ENCODE data around the gene SSC5D. TPM values are rescaled to one million over a fixed set of nuclear protein-coding genes. Genes with fewer than 3 reads are reported as not detected.

SSC5D gene
- total and polyA plus RNA-seq, 2 experiments from 2014 or later, result 0.23 to 0.69 TPM

DNA sequence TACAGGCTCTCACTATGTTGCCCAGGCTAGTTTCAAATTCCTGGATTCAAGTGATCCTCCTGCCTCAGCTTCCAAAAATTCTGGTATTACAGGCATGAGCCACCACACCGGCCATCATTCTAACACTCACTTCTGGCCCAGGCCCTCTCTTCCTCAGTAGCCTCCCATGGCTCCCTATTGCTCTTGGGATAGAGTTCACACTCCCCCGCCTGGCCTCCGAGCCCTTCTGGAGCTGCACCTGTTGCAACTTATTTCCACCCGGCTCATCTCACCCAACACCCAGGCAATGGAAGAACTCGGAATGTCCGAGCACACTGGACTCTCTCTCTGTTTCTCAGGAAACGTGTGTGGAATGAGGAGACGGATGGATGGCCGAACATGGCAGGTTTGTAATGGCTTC is 66.1 kb downstream of the SSC5D start (continued):
- TF ChIP-seq, protein P1, sequence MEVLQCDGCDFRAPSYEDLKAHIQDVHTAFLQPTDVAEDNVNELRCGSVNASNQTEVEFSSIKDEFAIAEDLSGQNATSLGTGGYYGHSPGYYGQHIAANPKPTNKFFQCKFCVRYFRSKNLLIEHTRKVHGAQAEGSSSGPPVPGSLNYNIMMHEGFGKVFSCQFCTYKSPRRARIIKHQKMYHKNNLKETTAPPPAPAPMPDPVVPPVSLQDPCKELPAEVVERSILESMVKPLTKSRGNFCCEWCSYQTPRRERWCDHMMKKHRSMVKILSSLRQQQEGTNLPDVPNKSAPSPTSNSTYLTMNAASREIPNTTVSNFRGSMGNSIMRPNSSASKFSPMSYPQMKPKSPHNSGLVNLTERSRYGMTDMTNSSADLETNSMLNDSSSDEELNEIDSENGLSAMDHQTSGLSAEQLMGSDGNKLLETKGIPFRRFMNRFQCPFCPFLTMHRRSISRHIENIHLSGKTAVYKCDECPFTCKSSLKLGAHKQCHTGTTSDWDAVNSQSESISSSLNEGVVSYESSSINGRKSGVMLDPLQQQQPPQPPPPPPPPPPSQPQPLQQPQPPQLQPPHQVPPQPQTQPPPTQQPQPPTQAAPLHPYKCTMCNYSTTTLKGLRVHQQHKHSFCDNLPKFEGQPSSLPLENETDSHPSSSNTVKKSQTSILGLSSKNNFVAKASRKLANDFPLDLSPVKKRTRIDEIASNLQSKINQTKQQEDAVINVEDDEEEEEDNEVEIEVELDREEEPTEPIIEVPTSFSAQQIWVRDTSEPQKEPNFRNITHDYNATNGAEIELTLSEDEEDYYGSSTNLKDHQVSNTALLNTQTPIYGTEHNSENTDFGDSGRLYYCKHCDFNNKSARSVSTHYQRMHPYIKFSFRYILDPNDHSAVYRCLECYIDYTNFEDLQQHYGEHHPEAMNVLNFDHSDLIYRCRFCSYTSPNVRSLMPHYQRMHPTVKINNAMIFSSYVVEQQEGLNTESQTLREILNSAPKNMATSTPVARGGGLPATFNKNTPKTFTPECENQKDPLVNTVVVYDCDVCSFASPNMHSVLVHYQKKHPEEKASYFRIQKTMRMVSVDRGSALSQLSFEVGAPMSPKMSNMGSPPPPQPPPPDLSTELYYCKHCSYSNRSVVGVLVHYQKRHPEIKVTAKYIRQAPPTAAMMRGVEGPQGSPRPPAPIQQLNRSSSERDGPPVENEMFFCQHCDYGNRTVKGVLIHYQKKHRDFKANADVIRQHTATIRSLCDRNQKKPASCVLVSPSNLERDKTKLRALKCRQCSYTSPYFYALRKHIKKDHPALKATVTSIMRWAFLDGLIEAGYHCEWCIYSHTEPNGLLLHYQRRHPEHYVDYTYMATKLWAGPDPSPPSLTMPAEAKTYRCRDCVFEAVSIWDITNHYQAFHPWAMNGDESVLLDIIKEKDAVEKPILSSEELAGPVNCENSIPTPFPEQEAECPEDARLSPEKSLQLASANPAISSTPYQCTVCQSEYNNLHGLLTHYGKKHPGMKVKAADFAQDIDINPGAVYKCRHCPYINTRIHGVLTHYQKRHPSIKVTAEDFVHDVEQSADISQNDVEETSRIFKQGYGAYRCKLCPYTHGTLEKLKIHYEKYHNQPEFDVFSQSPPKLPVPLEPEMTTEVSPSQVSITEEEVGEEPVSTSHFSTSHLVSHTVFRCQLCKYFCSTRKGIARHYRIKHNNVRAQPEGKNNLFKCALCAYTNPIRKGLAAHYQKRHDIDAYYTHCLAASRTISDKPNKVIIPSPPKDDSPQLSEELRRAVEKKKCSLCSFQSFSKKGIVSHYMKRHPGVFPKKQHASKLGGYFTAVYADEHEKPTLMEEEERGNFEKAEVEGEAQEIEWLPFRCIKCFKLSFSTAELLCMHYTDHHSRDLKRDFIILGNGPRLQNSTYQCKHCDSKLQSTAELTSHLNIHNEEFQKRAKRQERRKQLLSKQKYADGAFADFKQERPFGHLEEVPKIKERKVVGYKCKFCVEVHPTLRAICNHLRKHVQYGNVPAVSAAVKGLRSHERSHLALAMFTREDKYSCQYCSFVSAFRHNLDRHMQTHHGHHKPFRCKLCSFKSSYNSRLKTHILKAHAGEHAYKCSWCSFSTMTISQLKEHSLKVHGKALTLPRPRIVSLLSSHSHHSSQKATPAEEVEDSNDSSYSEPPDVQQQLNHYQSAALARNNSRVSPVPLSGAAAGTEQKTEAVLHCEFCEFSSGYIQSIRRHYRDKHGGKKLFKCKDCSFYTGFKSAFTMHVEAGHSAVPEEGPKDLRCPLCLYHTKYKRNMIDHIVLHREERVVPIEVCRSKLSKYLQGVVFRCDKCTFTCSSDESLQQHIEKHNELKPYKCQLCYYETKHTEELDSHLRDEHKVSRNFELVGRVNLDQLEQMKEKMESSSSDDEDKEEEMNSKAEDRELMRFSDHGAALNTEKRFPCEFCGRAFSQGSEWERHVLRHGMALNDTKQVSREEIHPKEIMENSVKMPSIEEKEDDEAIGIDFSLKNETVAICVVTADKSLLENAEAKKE (CRISPR knock-in tag; IDR thresholded peaks at IDR 0.05), result no peak

DNA sequence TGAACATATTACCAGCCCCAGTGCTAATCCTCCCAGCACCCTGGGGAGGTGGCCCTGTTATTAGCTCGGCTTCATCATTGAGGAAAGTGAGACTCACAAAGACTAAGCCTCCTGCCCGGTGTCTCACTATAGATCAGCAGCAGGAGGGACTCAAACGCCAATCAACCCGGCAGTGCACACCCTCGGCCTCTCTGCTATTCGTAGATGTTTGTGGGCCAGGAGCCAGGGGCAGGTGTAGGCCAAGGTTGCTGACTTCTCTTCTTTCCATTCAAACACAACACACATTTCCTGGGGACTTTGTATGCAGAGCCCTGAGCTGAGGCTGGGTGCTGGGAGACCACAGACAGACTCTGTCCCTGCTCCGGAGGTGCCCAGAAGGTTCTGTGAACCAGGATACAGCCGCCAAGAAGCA is 66.5 kb downstream of the SSC5D start:
- Mint-ChIP-seq H3K4me3 (no peak overlapping the region), H3K4me1 (peaks cover 31% of the 10 kb centered on the region), H3K27ac (no peak overlapping the region), H3K9me3 (no peaks in the 10 kb centered on the region), H3K36me3 (ENCODE audit: low read depth) (no peaks in the 10 kb centered on the region), H3K27me3 (ENCODE audit: insufficient read depth, low read depth, poor library complexity) (peaks cover 21% of the 10 kb centered on the region)
- Histone ChIP-seq H3K4me2 (no peak overlapping the region), H3K36me3 (ENCODE audit: insufficient read depth) (no peaks in the 10 kb centered on the region), H3K4me1 (ENCODE audit: insufficient read depth) (peaks cover 17% of the 10 kb centered on the region), H3F3A (replicated peaks; ENCODE audit: low read depth) (no peaks in the 10 kb centered on the region; the same call in 1 of the 2 replicates), H3K27me3 (ENCODE audit: insufficient read depth) (no peaks in the 10 kb centered on the region), H3K79me2 (replicated peaks; ENCODE audit: insufficient read depth) (no peaks in the 10 kb centered on the region), H2AFZ (0 out of 2 replicates have a peak overlapping the region, but pooled peaks have one; percentile 38), H3K9me2 (ENCODE audit: insufficient read depth) (no peaks in the 10 kb centered on the region), H3K27ac (ENCODE audit: low read depth) (no peak overlapping the region), H3K4me3 (no peak overlapping the region), H4K20me1 (replicated peaks; ENCODE audit: insufficient read depth) (no peaks in the 10 kb centered on the region)
- ATAC-seq (no peak), DNase-seq (ENCODE audit: low spot score) (no peak)
- TF ChIP-seq POLR2AphosphoS5 (IDR thresholded peaks at IDR 0.05; ENCODE audit: low read depth), result no peak
- TF ChIP-seq, protein P1 (CRISPR knock-in tag; IDR thresholded peaks at IDR 0.05), result no peak
- no peak for TF ChIP-seq NANOG (IDR thresholded peaks at IDR 0.05; ENCODE audit: borderline replicate concordance)
- TF ChIP-seq CREB1 (CRISPR knock-in tag; IDR thresholded peaks at IDR 0.05; ENCODE audit: low read depth), result no peak
- TF ChIP-seq EZH2phosphoT487 (IDR thresholded peaks at IDR 0.05; ENCODE audit: unreplicated experiment), result no peak
- no peak for TF ChIP-seq ZNF331 (CRISPR knock-in tag; IDR thresholded peaks at IDR 0.05; ENCODE audit: low read depth)
- no peak for TF ChIP-seq ZNF114 (CRISPR knock-in tag; IDR thresholded peaks at IDR 0.05)
- TF ChIP-seq CTCF (conservative IDR thresholded peaks at IDR 0.05; ENCODE audit: low read depth in 2 of 2), result no peak
